Right atrium auricular region (tissue), 2 donors: ENCODE data around the gene UTP3. TPM values are rescaled to one million over a fixed set of nuclear protein-coding genes. Genes with fewer than 3 reads are reported as not detected.
"Not testable (repeated sequence)": the region's sequence is repeated elsewhere in the genome, so short reads cannot be mapped to it uniquely, and the experiment has no call there.

ENCODE experiments used
- DNase-seq: peaks from one replicate; pipeline ENCODE4 v3.0.0-alpha.2; 2019; ENCODE audit warnings: low spot score
- H3K27ac ChIP-seq, 2 donors: fragments of 200-600 bp; sonication (generic); 1 replicate in 1 of 2; 2 replicates in 1 of 2; pipeline ENCODE4 v1.5.1; 2016 to 2019
- H3K27me3 ChIP-seq, 2 donors: fragments of 200-600 bp; sonication (generic); one replicate each; pipeline versions ENCODE4 v1.5.1 to v1.6.0; 2017 to 2019
- H3K36me3 ChIP-seq: fragments of 200-600 bp; sonication (generic); one replicate; pipeline ENCODE4 v1.5.1; 2016
- H3K4me1 ChIP-seq, 2 donors: fragments of 200-600 bp; sonication (generic); one replicate each; pipeline versions ENCODE4 v1.5.1 to v1.6.0; 2017 to 2019
- H3K4me3 ChIP-seq, 2 donors: fragments of 200-600 bp; sonication (generic); 1 replicate in 1 of 2; 2 replicates in 1 of 2; pipeline ENCODE4 v1.5.1; 2017 to 2019; ENCODE audit warnings: mild to moderate bottlenecking in 1 of 2, moderate library complexity in 1 of 2
- H3K9me3 ChIP-seq, 2 donors: fragments of 200-600 bp; sonication (generic); one replicate each; pipeline ENCODE4 v1.5.1; 2019
- CTCF ChIP-seq, 2 donors: fragments of 200-600 bp; sonication (generic); IDR thresholded peaks; one replicate each; pipeline ENCODE4 v1.5.1; 2019; ENCODE audit warnings: antibody characterized with exemption in 2 of 2
- total RNA-seq, 2 donors: library from RNA; depleted of rRNA; stranded (reverse); fragments of >200 nt; gene quantifications; one replicate each; pipeline ENCODE4 v1.1.0, GENCODE V29; 2016

Gene UTP3
- total RNA-seq, 2 donors from 2014 or later: 12.5 to 14.0 TPM

GRCh38 chr4:70718811-70719604 is 30.7 kb downstream of the UTP3 start:
- H3K36me3 ChIP-seq: no peaks in the 10 kb centered on the region
- no peak overlapping the region for H3K4me3 ChIP-seq
- no peak overlapping the region for H3K27ac ChIP-seq
- peaks cover 0 to 10% of the 10 kb centered on the region in 2 donors for H3K4me1 ChIP-seq
- no peaks in the 10 kb centered on the region for H3K27me3 ChIP-seq
- DNase-seq: no peak
- no peaks in the 10 kb centered on the region for H3K9me3 ChIP-seq
- no peak for TF ChIP-seq CTCF (IDR thresholded peaks at IDR 0.05)

GRCh38 chr4:70721747-70722146 is 33.4 kb downstream of the UTP3 start, which contains the start of gene RUFY3:
TSS of gene RUFY3 (plus strand) at chr4:70721964. CDS start at chr4:70722574, 610 bp downstream.
- Histone ChIP-seq H3K9me3 (no peaks in the 10 kb centered on the region), H3K36me3 (no peaks in the 10 kb centered on the region), H3K27me3 (no peaks in the 10 kb centered on the region), H3K4me3 (peak within 1 kb of the TSS; percentile 43 to 53), H3K4me1 (peaks cover 0 to 17% of the 10 kb centered on the region in 2 donors), H3K27ac (peak within 1 kb of the TSS; percentile 70 to 71)
- DNase-seq: no peak
- TF ChIP-seq CTCF (IDR thresholded peaks at IDR 0.05): no peak

GRCh38 chr4:70722199-70722791 is 34.0 kb downstream of the UTP3 start:
- no peak for DNase-seq
- peaks cover 0 to 17% of the 10 kb centered on the region in 2 donors for H3K4me1 ChIP-seq
- no peak for TF ChIP-seq CTCF (IDR thresholded peaks at IDR 0.05)
- no peaks in the 10 kb centered on the region for H3K9me3 ChIP-seq
- peak overlapping the region; percentile 70 to 71 for H3K27ac ChIP-seq
- no peaks in the 10 kb centered on the region for H3K36me3 ChIP-seq
- peak overlapping the region; percentile 43 to 53 for H3K4me3 ChIP-seq
- no peaks in the 10 kb centered on the region for H3K27me3 ChIP-seq

GRCh38 chr4:70724463-70724862 is 36.1 kb downstream of the UTP3 start:
- Histone ChIP-seq H3K27me3 (no peaks in the 10 kb centered on the region), H3K27ac (no peak overlapping the region), H3K9me3 (no peaks in the 10 kb centered on the region), H3K4me3 (no peak overlapping the region), H3K36me3 (no peaks in the 10 kb centered on the region), H3K4me1 (peaks cover 0 to 17% of the 10 kb centered on the region in 2 donors)
- TF ChIP-seq CTCF (IDR thresholded peaks at IDR 0.05): no peak
- DNase-seq: no peak

- no peaks in the 10 kb centered on the region for H3K27me3 ChIP-seq
- peaks cover 0 to 17% of the 10 kb centered on the region in 2 donors for H3K4me1 ChIP-seq
- DNase-seq: no peak
- no peaks in the 10 kb centered on the region for H3K9me3 ChIP-seq
- no peaks in the 10 kb centered on the region for H3K36me3 ChIP-seq
- H3K4me3 ChIP-seq: no peak overlapping the region
- no peak overlapping the region for H3K27ac ChIP-seq
- TF ChIP-seq CTCF (IDR thresholded peaks at IDR 0.05): no peak
These were observed 37.3 kb downstream of the UTP3 start for GRCh38 chr4:70725633-70726032.

- not testable (repeated sequence) for H3K27ac ChIP-seq, H3K9me3 ChIP-seq, DNase-seq, H3K27me3 ChIP-seq, H3K4me3 ChIP-seq, H3K36me3 ChIP-seq
- peaks cover 0 to 17% of the 10 kb centered on the region in 2 donors for H3K4me1 ChIP-seq
These were observed 38.2 kb downstream of the UTP3 start for GRCh38 chr4:70726515-70726914.
